ENCODE results near the gene UBN2. TPM values are rescaled to one million over a fixed set of nuclear protein-coding genes. Genes with fewer than 3 reads are reported as not detected.
"Not testable (repeated sequence)": the region's sequence is repeated elsewhere in the genome, so short reads cannot be mapped to it uniquely, and the experiment has no call there.

Gene UBN2
- total RNA-seq, 2 donors from 2014 or later, result 45.3 to 48.8 TPM

GRCh38 chr7:139203992-139204391 lies 27.0 kb upstream of the UBN2 start:
- Mint-ChIP-seq H3K27me3 (ENCODE audit: insufficient read depth) (no peaks in the 10 kb centered on the region), H3K27ac (no peak overlapping the region), H3K36me3 (ENCODE audit: low read depth) (no peaks in the 10 kb centered on the region), H3K4me3 (no peak overlapping the region), H3K4me1 (no peaks in the 10 kb centered on the region), H3K9me3 (peaks cover 22% of the 10 kb centered on the region)
- Histone ChIP-seq H3K27ac (ENCODE audit: low read depth, low read length) (no peak overlapping the region), H3K9ac (ENCODE audit: extremely low read depth, low read length, poor library complexity, severe bottlenecking) (no peak overlapping the region), H3K27me3 (ENCODE audit: control insufficient read depth, insufficient read depth, low read length, poor library complexity, severe bottlenecking) (no peaks in the 10 kb centered on the region), H3K4me1 (ENCODE audit: control insufficient read depth, insufficient read depth, low read length) (no peaks in the 10 kb centered on the region), H3K4me3 (ENCODE audit: low read length) (no peak overlapping the region), H3K9me3 (ENCODE audit: control insufficient read depth, low read length) (peaks cover 23% of the 10 kb centered on the region), H3K36me3 (ENCODE audit: control insufficient read depth, insufficient read depth, low read length) (no peaks in the 10 kb centered on the region)
- peak; percentile 12 for TF ChIP-seq CTCF (conservative IDR thresholded peaks at IDR 0.05)
- no peak for DNase-seq
- 93 to 94% methylated on average over 3 of the region's 3 CpGs for WGBS, 2 experiments (ENCODE audit: insufficient coverage in 1 of 2, insufficient read length in 1 of 2)

GRCh38 chr7:139205843-139206242 lies 25.2 kb upstream of the UBN2 start:
- H3K27ac Mint-ChIP-seq, result no peak overlapping the region
- H3K27me3 Mint-ChIP-seq (ENCODE audit: insufficient read depth), result no peaks in the 10 kb centered on the region
- H3K4me3 Mint-ChIP-seq, result no peak overlapping the region
- no peaks in the 10 kb centered on the region for H3K4me1 Mint-ChIP-seq
- Histone ChIP-seq H3K4me1 (ENCODE audit: control insufficient read depth, insufficient read depth, low read length) (no peaks in the 10 kb centered on the region), H3K36me3 (ENCODE audit: control insufficient read depth, insufficient read depth, low read length) (no peaks in the 10 kb centered on the region), H3K27me3 (ENCODE audit: control insufficient read depth, insufficient read depth, low read length, poor library complexity, severe bottlenecking) (no peaks in the 10 kb centered on the region), H3K9ac (ENCODE audit: extremely low read depth, low read length, poor library complexity, severe bottlenecking) (no peak overlapping the region), H3K4me3 (ENCODE audit: low read length) (no peak overlapping the region), H3K27ac (ENCODE audit: low read depth, low read length) (no peak overlapping the region), H3K9me3 (ENCODE audit: control insufficient read depth, low read length) (peaks cover 23% of the 10 kb centered on the region)
- H3K9me3 Mint-ChIP-seq, result peaks cover 22% of the 10 kb centered on the region
- TF ChIP-seq CTCF (conservative IDR thresholded peaks at IDR 0.05), result no peak
- no peaks in the 10 kb centered on the region for H3K36me3 Mint-ChIP-seq (ENCODE audit: low read depth)
- no peak for DNase-seq

GRCh38 chr7:139212133-139212532 lies 18.9 kb upstream of the UBN2 start:
- Mint-ChIP-seq H3K36me3 (ENCODE audit: low read depth) (no peaks in the 10 kb centered on the region), H3K9me3 (peaks cover 2% of the 10 kb centered on the region), H3K27ac (no peak overlapping the region), H3K4me1 (no peaks in the 10 kb centered on the region), H3K27me3 (ENCODE audit: insufficient read depth) (no peaks in the 10 kb centered on the region), H3K4me3 (no peak overlapping the region)
- Histone ChIP-seq H3K27me3 (ENCODE audit: control insufficient read depth, insufficient read depth, low read length, poor library complexity, severe bottlenecking) (no peaks in the 10 kb centered on the region), H3K4me1 (ENCODE audit: control insufficient read depth, insufficient read depth, low read length) (no peaks in the 10 kb centered on the region), H3K9me3 (ENCODE audit: control insufficient read depth, low read length) (no peaks in the 10 kb centered on the region), H3K9ac (ENCODE audit: extremely low read depth, low read length, poor library complexity, severe bottlenecking) (no peak overlapping the region), H3K4me3 (ENCODE audit: low read length) (no peak overlapping the region), H3K36me3 (ENCODE audit: control insufficient read depth, insufficient read depth, low read length) (no peaks in the 10 kb centered on the region), H3K27ac (ENCODE audit: low read depth, low read length) (no peak overlapping the region)
- no peak for DNase-seq
- no peak for TF ChIP-seq CTCF (conservative IDR thresholded peaks at IDR 0.05)
- 95 to 100% methylated on average over 1 to 2 of the region's 2 CpGs for WGBS, 2 experiments (ENCODE audit: insufficient coverage in 1 of 2, insufficient read length in 1 of 2)

- H3K27ac Mint-ChIP-seq, result not testable (repeated sequence)
- no CpG with 5 or more reads among the region's 6 CpGs for WGBS, 2 experiments (ENCODE audit: insufficient coverage in 1 of 2, insufficient read length in 1 of 2)
These were observed 17.5 kb upstream of the UBN2 start for GRCh38 chr7:139213489-139213888.

More at GRCh38 chr7:139213489-139213888, 17.5 kb upstream of the UBN2 start:
- H3K9me3 Mint-ChIP-seq; H3K9me3 ChIP-seq (ENCODE audit: control insufficient read depth, low read length); H3K4me3 Mint-ChIP-seq; H3K27me3 ChIP-seq (ENCODE audit: control insufficient read depth, insufficient read depth, low read length, poor library complexity, severe bottlenecking); H3K4me1 Mint-ChIP-seq; H3K36me3 ChIP-seq (ENCODE audit: control insufficient read depth, insufficient read depth, low read length); H3K4me3 ChIP-seq (ENCODE audit: low read length); H3K27ac ChIP-seq (ENCODE audit: low read depth, low read length); DNase-seq; H3K27me3 Mint-ChIP-seq (ENCODE audit: insufficient read depth); H3K9ac ChIP-seq (ENCODE audit: extremely low read depth, low read length, poor library complexity, severe bottlenecking); H3K36me3 Mint-ChIP-seq (ENCODE audit: low read depth); H3K4me1 ChIP-seq (ENCODE audit: control insufficient read depth, insufficient read depth, low read length): not testable (repeated sequence)

All from endodermal cell (in vitro differentiated cells).